ENCODE results near the gene TEX29. TPM values are rescaled to one million over a fixed set of nuclear protein-coding genes. Genes with fewer than 3 reads are reported as not detected.

The TEX29 gene
- not detected in 2 replicates for total RNA-seq

DNA sequence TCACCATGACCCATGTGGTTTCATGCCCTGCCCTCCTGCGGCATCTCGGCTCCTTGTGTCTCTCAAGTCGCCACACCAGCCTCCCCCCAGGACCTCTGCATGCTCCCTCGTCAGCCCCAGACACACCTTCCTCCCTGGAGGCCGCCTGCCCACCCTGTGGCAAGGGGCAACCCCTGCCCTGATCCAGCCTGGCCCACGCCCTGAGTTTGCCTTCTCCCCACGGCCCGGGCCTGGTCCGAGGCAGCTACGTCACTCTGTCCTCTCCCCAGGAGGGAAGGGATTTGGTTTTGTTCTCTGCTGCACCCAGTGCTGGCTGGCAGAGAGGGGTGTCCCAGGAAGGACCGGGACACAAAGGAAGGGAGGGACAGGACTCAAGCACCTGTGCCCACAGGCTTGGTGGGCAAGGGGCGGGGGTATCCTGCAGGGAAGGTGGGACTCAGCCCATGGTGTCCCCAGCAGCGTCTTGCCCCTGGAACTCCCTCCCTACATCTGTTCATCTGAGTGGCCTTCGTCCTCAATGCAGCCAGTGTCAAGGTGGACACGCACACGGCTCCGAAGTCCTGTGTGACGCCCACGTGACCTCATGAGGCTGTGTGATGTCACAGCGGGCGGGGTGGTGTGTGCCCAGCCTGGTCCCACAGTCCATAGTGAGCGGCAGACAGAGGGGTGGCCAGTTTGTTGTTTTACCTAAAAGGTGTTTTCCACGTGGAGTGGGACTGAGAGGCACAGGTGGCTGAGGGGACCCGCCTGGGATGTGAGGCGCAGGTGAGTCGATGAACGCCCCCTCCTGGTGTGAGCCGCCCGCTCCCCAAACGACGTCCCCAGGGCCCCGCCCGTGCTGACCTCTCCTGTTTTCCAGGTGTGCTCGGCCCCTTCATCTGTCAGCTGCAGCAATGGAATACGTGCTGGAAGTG lies at the start of gene TEX29:
Gene TEX29, plus strand, starts transcription at position 645 of the 914 bp plus-strand sequence. Its CDS starts 249 bp downstream, at position 894.
- no peak for DNase-seq (ENCODE audit: low read depth)
- no peak within 1 kb of the TSS for H3K4me3 ChIP-seq (ENCODE audit: low read depth, low read length)
- TF ChIP-seq, protein P1, sequence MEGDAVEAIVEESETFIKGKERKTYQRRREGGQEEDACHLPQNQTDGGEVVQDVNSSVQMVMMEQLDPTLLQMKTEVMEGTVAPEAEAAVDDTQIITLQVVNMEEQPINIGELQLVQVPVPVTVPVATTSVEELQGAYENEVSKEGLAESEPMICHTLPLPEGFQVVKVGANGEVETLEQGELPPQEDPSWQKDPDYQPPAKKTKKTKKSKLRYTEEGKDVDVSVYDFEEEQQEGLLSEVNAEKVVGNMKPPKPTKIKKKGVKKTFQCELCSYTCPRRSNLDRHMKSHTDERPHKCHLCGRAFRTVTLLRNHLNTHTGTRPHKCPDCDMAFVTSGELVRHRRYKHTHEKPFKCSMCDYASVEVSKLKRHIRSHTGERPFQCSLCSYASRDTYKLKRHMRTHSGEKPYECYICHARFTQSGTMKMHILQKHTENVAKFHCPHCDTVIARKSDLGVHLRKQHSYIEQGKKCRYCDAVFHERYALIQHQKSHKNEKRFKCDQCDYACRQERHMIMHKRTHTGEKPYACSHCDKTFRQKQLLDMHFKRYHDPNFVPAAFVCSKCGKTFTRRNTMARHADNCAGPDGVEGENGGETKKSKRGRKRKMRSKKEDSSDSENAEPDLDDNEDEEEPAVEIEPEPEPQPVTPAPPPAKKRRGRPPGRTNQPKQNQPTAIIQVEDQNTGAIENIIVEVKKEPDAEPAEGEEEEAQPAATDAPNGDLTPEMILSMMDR (conservative IDR thresholded peaks at IDR 0.05; ENCODE audit: low read depth, low read length) = no peak

DNA sequence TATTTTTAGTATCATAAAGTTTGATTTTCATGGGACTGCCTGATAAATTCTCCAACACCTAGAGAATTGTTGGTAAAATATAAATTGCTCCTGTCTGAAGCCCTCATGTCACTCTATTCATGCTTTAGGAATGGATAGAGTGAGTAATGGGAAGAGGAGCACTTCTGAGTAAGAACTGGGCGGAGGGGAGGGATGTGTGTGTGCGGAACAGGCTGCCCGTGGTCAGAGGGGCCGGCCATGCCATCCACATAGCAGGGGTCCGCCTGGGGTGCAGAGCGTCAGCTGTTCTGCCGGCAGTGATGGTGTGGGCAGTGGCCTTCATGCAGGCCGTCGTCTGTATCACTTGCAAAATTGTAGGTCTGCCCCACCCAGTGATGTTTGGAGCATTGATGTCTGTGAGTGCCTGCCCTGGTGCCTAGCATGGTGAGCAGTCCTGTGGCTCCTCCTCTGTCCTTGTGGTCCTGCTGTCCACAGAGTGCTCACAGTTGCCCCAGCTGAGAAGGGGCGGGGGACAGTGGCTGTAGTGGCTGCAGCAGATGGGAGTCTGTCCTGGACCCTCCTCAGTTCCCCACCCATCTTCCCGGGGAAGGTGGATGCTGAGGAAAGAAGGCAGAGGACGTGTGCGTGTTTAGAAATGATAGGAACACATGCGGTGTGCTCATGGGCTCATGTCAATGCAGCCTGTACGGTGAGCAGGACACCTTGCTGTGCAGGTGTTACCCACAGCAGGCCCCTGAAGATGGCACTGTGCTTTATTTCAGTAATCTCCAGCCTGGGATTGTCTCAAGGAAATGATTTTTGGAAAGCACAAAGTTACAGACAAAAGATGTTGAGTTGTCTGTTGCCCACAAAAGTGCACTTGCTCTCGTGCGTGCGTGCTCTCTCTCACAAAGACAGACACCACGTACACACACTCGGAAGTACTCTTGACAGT lies 49.4 kb upstream of the TEX29 start:
- no peak overlapping the region for H3K4me3 ChIP-seq (ENCODE audit: low read depth, low read length)
- no peak for DNase-seq (ENCODE audit: low read depth)
- TF ChIP-seq, protein P1 (conservative IDR thresholded peaks at IDR 0.05; ENCODE audit: low read depth, low read length) = no peak

DNA sequence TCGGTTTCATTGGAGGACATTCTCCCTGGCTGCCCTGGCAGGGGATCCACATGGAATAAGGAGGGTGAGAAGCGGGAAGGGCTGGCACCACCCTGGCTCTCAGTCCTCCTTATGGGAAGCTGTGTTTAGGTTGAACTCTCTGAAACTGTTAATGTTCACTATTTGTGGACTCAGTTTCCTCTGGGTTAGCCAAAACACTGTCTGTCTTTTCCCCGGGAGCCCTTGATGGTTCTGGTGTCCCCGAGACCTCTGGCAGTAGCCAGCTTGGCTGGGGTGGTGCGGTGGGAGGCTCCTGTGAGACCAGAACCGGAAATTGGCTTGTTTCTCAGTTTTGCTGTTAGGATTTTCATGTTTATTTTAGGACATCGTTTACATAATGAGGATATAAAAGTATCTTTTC lies 48.3 kb upstream of the TEX29 start:
- no peak for DNase-seq (ENCODE audit: low read depth)
- H3K4me3 ChIP-seq (ENCODE audit: low read depth, low read length) = no peak overlapping the region
- TF ChIP-seq, protein P1 (conservative IDR thresholded peaks at IDR 0.05; ENCODE audit: low read depth, low read length) = no peak

DNA sequence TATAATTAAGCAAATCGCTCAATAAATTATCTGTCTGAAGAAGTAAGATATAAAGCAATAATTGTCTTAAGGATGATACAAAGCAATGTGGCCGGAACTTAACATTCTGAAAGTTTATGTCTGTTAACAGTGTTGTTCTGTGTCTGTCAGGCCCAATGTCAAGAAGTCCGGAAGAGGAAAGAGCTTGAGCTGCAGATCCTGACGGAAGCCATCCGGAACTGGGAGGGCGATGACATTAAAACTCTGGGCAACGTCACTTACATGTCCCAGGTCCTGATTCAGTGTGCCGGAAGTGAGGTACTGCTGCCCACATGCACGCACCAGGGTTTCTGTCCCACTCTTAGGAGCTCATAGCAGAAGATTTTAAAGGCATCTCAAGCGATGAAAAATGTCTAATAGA lies 45.1 kb upstream of the TEX29 start:
- no peak overlapping the region for H3K4me3 ChIP-seq (ENCODE audit: low read depth, low read length)
- no peak for DNase-seq (ENCODE audit: low read depth)
- TF ChIP-seq, protein P1 (conservative IDR thresholded peaks at IDR 0.05; ENCODE audit: low read depth, low read length) = no peak

DNA sequence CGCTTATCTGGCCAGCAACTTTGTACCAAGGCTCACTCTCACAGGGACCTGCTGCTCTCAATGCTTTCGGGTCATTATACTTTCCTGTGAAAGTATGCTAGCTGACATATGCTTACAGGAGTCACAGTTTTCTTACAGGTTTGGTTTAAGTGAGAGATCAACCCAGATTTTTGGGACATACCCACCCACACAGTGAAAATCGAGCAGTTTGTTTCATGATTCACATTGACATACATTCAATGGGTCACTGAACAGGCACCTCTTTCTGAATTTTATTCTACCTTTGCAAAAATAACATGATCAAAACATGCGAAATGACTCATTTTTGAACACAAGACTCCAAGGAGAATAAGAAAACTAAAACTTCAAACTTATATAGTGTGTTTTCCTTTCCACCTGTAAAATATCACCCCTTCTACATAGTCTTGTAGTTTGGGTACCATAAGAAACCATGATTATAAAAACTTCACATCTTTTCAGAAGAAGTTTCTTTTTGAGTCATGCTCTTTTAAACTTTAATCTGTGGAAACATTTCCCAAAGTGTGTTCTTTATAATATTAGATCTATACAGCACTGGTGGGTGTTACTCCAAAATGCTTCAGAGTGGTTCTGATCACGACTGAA lies 44.3 kb upstream of the TEX29 start:
- DNase-seq (ENCODE audit: low read depth) = no peak
- TF ChIP-seq, protein P1 (conservative IDR thresholded peaks at IDR 0.05; ENCODE audit: low read depth, low read length) = no peak
- no peak overlapping the region for H3K4me3 ChIP-seq (ENCODE audit: low read depth, low read length)

DNA sequence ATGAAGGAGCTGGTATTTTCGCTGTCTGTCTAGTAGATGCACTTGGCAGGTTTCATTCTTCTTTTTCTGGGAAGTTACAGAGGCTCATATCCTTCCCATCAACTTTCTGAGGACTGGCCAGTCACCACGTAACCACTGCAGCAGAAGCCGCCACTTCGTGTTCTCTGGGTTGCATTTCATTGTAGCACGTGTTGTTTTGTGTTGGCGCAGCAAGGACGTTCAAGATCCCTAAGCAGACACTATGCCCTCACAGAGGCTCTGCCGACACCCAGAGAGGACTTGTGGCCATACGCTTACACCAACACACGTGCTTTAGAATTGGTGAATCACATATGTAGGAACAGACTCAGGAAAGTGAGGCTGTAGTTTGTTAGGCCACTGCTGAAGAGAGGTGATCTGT lies 42.2 kb upstream of the TEX29 start:
- DNase-seq (ENCODE audit: low read depth) = no peak
- TF ChIP-seq, protein P1 (conservative IDR thresholded peaks at IDR 0.05; ENCODE audit: low read depth, low read length) = no peak
- H3K4me3 ChIP-seq (ENCODE audit: low read depth, low read length) = no peak overlapping the region
